HEK293 (cell line): ENCODE data around the gene SMIM38.

Experiments
- CTCF ChIA-PET: fragments of 350-600 bp; formaldehyde crosslinking; extraction: SDS; loops from one replicate; lab custom pipeline; 2021; ENCODE audit warnings: antibody characterized with exemption; lab: Yijun Ruan, JAX
- POLR2A ChIA-PET: fragments of 300-600 bp; formaldehyde crosslinking; extraction: SDS; loops from one replicate; lab custom pipeline; 2020; ENCODE audit warnings: antibody characterized with exemption, inconsistent platforms; lab: Yijun Ruan, JAX
- H3K27ac ChIP-seq: fragments of 200-500 bp; sonication (Bioruptor generic); 2 replicates; pipeline ENCODE4 v1.5.1; 2014; ENCODE audit warnings: low read depth, low read length, control low read depth, inconsistent platforms; ENCODE audit errors: extremely low read depth
- H3K36me3 ChIP-seq, 2 experiments: fragments of 200-500 bp in 1 of 2; sonication (Bioruptor generic) in 1 of 2; 1 replicate in 1 of 2; 2 replicates in 1 of 2; pipeline ENCODE4 v1.5.1; 2014 to 2017; ENCODE audit warnings: inconsistent platforms in 2 of 2, low read length in 2 of 2; ENCODE audit not compliant: control insufficient read depth in 2 of 2, insufficient read depth in 1 of 2
- H3K4me1 ChIP-seq: fragments of 200-500 bp; sonication (Bioruptor generic); 2 replicates; pipeline ENCODE4 v1.5.1; 2014; ENCODE audit warnings: mild to moderate bottlenecking, low read length, inconsistent platforms; ENCODE audit not compliant: control insufficient read depth, insufficient read depth
- H3K4me3 ChIP-seq: 2 replicates; pipeline ENCODE4 v1.5.1; 2011; ENCODE audit warnings: low read depth, mild to moderate bottlenecking, control low read depth, low read length, moderate library complexity
- H3K9me3 ChIP-seq: fragments of 200-500 bp; sonication (Bioruptor generic); 2 replicates; pipeline ENCODE4 v1.5.1; 2014; ENCODE audit warnings: low read depth, low read length, inconsistent platforms; ENCODE audit not compliant: control insufficient read depth, insufficient read depth
- GLIS2 ChIP-seq: fragments of 450-650 bp; formaldehyde crosslinking; IDR thresholded peaks from 2 replicates; pipeline ENCODE4 v1.5.1; 2016; ENCODE audit warnings: missing biosample characterization, missing genetic modification characterization
- ZBTB17 ChIP-seq: fragments of 450-650 bp; formaldehyde crosslinking; IDR thresholded peaks from 2 replicates; pipeline ENCODE4 v1.5.1; 2016; ENCODE audit warnings: missing biosample characterization, missing genetic modification characterization
- ZFHX2 ChIP-seq: fragments of 450-650 bp; formaldehyde crosslinking; conservative IDR thresholded peaks from 2 replicates; pipeline ENCODE4 v1.5.1; 2016; ENCODE audit warnings: missing biosample characterization, missing genetic modification characterization
- ZFP41 ChIP-seq: fragments of 450-650 bp; formaldehyde crosslinking; IDR thresholded peaks from 2 replicates; pipeline ENCODE4 v1.5.1; 2016; ENCODE audit warnings: missing biosample characterization, missing genetic modification characterization, borderline replicate concordance
- ZIC2 ChIP-seq: fragments of 450-650 bp; formaldehyde crosslinking; IDR thresholded peaks from 2 replicates; pipeline ENCODE4 v1.5.1; 2016; ENCODE audit warnings: missing biosample characterization, missing genetic modification characterization
- ZNF211 ChIP-seq: fragments of 450-650 bp; formaldehyde crosslinking; IDR thresholded peaks from 2 replicates; pipeline ENCODE4 v1.5.1; 2016; ENCODE audit warnings: low read depth, missing biosample characterization, missing genetic modification characterization
- ZNF214 ChIP-seq: fragments of 450-650 bp; formaldehyde crosslinking; IDR thresholded peaks from 2 replicates; pipeline ENCODE4 v1.5.1; 2017; ENCODE audit warnings: missing biosample characterization, mild to moderate bottlenecking, missing genetic modification characterization, borderline replicate concordance
- ZNF366 ChIP-seq: fragments of 450-650 bp; formaldehyde crosslinking; conservative IDR thresholded peaks from 2 replicates; pipeline ENCODE4 v1.5.1; 2016; ENCODE audit warnings: missing biosample characterization, missing genetic modification characterization
- ZNF391 ChIP-seq: fragments of 450-650 bp; formaldehyde crosslinking; IDR thresholded peaks from 2 replicates; pipeline ENCODE4 v1.5.1; 2016; ENCODE audit warnings: low read depth, missing biosample characterization, missing genetic modification characterization, borderline replicate concordance
- ZNF404 ChIP-seq: fragments of 450-650 bp; formaldehyde crosslinking; IDR thresholded peaks from 2 replicates; pipeline ENCODE4 v1.5.1; 2017; ENCODE audit warnings: missing biosample characterization, missing genetic modification characterization
- ZNF433 ChIP-seq: fragments of 450-650 bp; formaldehyde crosslinking; IDR thresholded peaks from 2 replicates; pipeline ENCODE4 v1.5.1; 2016; ENCODE audit warnings: missing biosample characterization, missing genetic modification characterization, low read depth
- ZNF626 ChIP-seq: fragments of 450-650 bp; sonication (Bioruptor Pico); formaldehyde crosslinking; IDR thresholded peaks from 2 replicates; pipeline ENCODE4 v1.5.1; 2018; ENCODE audit warnings: missing biosample characterization, missing genetic modification characterization, inconsistent platforms
- ZNF670 ChIP-seq: fragments of 450-650 bp; formaldehyde crosslinking; IDR thresholded peaks from 2 replicates; pipeline ENCODE4 v1.5.1; 2016; ENCODE audit warnings: missing biosample characterization, missing genetic modification characterization, low read depth
- ZNF701 ChIP-seq: fragments of 450-650 bp; formaldehyde crosslinking; IDR thresholded peaks from 2 replicates; pipeline ENCODE4 v1.5.1; 2016; ENCODE audit warnings: missing biosample characterization, missing genetic modification characterization
- ZNF747 ChIP-seq: fragments of 450-650 bp; formaldehyde crosslinking; IDR thresholded peaks from 2 replicates; pipeline ENCODE4 v1.5.1; 2016; ENCODE audit warnings: missing biosample characterization, missing genetic modification characterization
- ZNF837 ChIP-seq: fragments of 450-650 bp; formaldehyde crosslinking; IDR thresholded peaks from 2 replicates; pipeline ENCODE4 v1.5.1; 2016; ENCODE audit warnings: missing biosample characterization, missing genetic modification characterization
- TF ChIP-seq, protein P1 (sequence below): fragments of 450-650 bp; formaldehyde crosslinking; IDR thresholded peaks from 2 replicates; pipeline ENCODE4 v1.5.1; 2016; ENCODE audit warnings: missing biosample characterization, missing genetic modification characterization
- TF ChIP-seq, protein P2 (sequence below): fragments of 450-650 bp; formaldehyde crosslinking; IDR thresholded peaks from 2 replicates; pipeline ENCODE4 v1.5.1; 2016; ENCODE audit warnings: missing biosample characterization, missing genetic modification characterization
- TF ChIP-seq, protein P3 (sequence below): fragments of 450-650 bp; formaldehyde crosslinking; IDR thresholded peaks from 2 replicates; pipeline ENCODE4 v1.5.1; 2017; ENCODE audit warnings: missing biosample characterization, missing genetic modification characterization

Gene SMIM38

DNA sequence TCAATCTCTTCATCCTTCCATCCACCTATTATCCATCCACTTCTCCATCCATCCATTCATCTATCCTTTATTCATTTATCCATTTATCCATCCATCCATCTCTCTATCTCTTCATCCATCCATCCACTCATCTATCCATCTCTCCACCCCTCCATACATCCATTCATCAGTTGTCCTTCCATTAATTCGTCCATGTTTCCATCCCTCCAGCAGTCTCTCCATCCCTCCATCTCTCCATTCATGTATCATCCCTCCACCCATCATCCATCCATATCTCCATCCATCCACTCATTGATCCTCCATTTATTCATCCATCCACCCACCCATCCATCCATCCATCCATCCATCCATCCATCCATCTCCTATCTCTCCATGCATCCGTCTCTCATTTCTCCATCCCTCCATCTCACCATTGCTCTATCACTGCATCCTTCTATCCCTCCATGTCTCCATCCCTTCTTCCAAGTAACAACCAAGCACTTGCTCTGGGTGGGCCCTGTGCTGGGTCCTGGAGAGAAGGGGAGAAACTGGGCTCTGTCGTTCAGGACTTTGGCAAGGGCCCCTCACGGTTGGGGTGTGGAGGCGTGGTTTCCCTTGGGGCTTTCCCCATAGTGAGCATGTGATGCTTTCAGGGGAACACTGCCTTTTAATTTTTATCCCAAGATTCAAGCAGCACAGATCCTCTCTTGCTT, 43.3 kb downstream of the SMIM38 start:
- ChIA-PET CTCF (no interaction called here), POLR2A (no interaction called here)
- peak; percentile 88 for TF ChIP-seq ZBTB17 (tag by site-specific recombination)
- no peak for TF ChIP-seq ZNF670 (tag by site-specific recombination)
- TF ChIP-seq ZFP41 (tag by site-specific recombination) = no peak
- peak; percentile 97 for TF ChIP-seq ZNF366
- H3K9me3 ChIP-seq = no peaks in the 10 kb centered on the region
- H3K27ac ChIP-seq = no peak overlapping the region
- no peaks in the 10 kb centered on the region for H3K4me1 ChIP-seq
- H3K36me3 ChIP-seq = no peaks in the 10 kb centered on the region
- no peak overlapping the region for H3K4me3 ChIP-seq

DNA sequence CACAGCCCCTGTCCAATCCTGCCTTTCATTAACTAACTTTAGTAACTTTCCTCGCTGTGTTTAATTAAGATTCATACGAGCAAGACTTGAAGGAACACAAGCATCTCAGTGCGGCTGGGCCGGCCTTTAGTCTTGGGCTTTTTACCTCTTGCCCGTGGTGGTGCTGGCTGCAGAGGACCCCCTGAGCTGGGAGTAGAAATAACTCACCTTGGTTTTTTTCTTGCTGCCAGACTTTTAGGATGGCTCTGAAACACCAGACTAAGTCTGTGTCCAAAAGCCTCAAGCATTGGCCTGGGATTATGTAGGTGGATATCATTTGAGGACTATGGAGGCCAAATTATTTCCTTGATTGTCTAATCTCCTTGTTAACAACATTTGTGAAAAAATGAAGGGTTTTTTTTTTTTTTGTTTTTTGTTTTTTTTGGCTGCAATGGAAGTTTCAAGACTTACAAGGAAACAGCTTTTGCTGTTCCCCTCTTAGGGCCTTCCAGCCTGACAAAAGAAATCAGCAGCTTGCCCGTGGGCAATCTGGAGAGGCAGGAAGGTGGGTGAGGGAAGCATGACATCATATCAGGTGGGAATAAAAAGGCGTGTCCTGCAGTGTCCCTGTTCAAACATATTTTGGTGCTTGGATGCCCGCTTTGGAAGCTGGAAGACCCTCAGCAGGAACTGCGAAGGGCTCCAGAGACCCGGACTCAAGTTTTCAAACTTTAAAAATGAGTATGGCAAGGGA, 44.0 kb downstream of the SMIM38 start:
- no peak for TF ChIP-seq ZNF404 (tag by site-specific recombination)
- TF ChIP-seq ZNF391 (tag by site-specific recombination) = no peak
- peak; percentile 49; the same call in 1 of the 2 replicates for TF ChIP-seq ZFHX2
- TF ChIP-seq, protein P1, sequence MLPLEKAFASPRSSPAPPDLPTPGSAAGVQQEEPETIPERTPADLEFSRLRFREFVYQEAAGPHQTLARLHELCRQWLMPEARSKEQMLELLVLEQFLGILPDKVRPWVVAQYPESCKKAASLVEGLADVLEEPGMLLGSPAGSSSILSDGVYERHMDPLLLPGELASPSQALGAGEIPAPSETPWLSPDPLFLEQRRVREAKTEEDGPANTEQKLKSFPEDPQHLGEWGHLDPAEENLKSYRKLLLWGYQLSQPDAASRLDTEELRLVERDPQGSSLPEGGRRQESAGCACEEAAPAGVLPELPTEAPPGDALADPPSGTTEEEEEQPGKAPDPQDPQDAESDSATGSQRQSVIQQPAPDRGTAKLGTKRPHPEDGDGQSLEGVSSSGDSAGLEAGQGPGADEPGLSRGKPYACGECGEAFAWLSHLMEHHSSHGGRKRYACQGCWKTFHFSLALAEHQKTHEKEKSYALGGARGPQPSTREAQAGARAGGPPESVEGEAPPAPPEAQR (tag by site-specific recombination) = no peak
- no peak for TF ChIP-seq ZNF211
- TF ChIP-seq ZNF701 = no peak
- no peak for TF ChIP-seq ZNF433 (tag by site-specific recombination)
- H3K27ac ChIP-seq = no peak overlapping the region
- no peaks in the 10 kb centered on the region for H3K36me3 ChIP-seq
- H3K4me3 ChIP-seq = no peak overlapping the region
- POLR2A ChIA-PET = no interaction called here
- CTCF ChIA-PET = interaction anchor here (0.8 kb wide), 1 partner anchor 90 kb away, joined by 3 read pairs; no protein-coding TSS in a partner anchor
- H3K9me3 ChIP-seq = no peaks in the 10 kb centered on the region
- H3K4me1 ChIP-seq = no peaks in the 10 kb centered on the region

DNA sequence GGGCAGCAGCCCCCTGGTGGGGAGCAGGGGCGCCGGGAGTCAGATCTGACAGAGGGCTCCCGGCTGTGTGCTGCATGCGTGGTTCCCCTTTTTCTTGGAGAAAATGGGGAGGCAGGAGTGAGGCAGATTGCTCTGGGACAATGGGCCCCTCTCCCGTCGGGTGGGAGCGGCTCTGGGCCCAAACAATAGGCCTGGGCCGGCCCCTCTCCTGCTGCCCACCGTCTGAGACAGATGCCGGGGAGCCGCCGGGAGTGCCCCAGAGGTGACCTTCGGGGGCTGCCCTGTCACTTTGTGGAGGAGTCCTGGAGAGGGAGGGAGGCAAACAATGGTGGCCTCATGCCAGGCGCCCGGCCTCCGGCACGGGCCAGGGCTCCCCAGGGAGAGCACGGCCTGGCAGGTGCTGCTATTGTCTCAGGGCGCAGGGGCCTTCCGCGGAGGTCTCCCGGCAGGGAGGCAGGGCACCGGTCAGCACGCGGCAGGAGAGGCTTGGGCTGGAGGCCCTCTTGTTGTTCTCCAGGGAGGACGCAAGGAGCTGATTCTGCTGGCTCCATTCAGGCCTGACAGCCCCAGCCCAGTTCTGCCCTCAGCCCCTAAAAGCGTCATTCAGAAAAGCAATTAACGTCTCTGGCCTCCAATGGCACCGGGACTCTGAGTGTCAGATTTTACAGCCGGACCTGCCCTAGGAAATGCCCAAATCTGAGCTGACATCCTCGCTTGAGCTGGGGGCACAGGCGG, 44.8 kb downstream of the SMIM38 start:
- Histone ChIP-seq H3K4me3 (no peak overlapping the region), H3K9me3 (no peaks in the 10 kb centered on the region), H3K4me1 (no peaks in the 10 kb centered on the region), H3K27ac (no peak overlapping the region), H3K36me3 (no peaks in the 10 kb centered on the region)
- CTCF ChIA-PET = interaction anchor here (0.6 to 1.0 kb wide), 3 partner anchors 89 to 470 kb away, joined by 3 read pairs; no protein-coding TSS in a partner anchor
- POLR2A ChIA-PET = no interaction called here
- no peak for TF ChIP-seq GLIS2
- peak; percentile 55 for TF ChIP-seq ZIC2 (tag by site-specific recombination)

DNA sequence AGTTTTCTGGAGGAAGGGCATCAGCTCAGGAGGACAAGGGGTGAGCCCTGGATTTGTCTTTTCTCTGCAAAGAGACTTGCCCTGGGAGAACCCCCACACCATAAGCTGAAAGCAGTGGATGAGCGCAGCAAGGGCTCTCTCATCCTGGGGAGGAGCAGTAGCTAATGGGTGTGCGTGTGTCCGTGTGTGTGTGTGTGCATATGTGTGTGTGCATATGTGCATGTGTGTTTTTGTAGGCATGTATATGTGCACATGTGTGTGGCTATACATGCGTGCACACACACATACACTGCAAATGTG, 45.3 kb downstream of the SMIM38 start:
- ChIA-PET POLR2A (no interaction called here), CTCF (interaction anchor here (0.6 to 1.0 kb wide), 2 partner anchors 224 to 470 kb away, joined by 3 read pairs; no protein-coding TSS in a partner anchor)
- no peaks in the 10 kb centered on the region for H3K9me3 ChIP-seq
- no peak overlapping the region for H3K4me3 ChIP-seq
- H3K36me3 ChIP-seq = no peaks in the 10 kb centered on the region
- H3K4me1 ChIP-seq = no peaks in the 10 kb centered on the region
- H3K27ac ChIP-seq = no peak overlapping the region
- TF ChIP-seq ZNF626 (tag by site-specific recombination) (no peak), ZNF214 (tag by site-specific recombination) (no peak), ZNF747 (tag by site-specific recombination) (no peak), ZFHX2 (no peak), ZNF837 (tag by site-specific recombination) (no peak), ZNF404 (tag by site-specific recombination) (no peak)
- TF ChIP-seq, protein P2, sequence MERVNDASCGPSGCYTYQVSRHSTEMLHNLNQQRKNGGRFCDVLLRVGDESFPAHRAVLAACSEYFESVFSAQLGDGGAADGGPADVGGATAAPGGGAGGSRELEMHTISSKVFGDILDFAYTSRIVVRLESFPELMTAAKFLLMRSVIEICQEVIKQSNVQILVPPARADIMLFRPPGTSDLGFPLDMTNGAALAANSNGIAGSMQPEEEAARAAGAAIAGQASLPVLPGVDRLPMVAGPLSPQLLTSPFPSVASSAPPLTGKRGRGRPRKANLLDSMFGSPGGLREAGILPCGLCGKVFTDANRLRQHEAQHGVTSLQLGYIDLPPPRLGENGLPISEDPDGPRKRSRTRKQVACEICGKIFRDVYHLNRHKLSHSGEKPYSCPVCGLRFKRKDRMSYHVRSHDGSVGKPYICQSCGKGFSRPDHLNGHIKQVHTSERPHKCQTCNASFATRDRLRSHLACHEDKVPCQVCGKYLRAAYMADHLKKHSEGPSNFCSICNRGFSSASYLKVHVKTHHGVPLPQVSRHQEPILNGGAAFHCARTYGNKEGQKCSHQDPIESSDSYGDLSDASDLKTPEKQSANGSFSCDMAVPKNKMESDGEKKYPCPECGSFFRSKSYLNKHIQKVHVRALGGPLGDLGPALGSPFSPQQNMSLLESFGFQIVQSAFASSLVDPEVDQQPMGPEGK (tag by site-specific recombination) = no peak
- TF ChIP-seq, protein P3, sequence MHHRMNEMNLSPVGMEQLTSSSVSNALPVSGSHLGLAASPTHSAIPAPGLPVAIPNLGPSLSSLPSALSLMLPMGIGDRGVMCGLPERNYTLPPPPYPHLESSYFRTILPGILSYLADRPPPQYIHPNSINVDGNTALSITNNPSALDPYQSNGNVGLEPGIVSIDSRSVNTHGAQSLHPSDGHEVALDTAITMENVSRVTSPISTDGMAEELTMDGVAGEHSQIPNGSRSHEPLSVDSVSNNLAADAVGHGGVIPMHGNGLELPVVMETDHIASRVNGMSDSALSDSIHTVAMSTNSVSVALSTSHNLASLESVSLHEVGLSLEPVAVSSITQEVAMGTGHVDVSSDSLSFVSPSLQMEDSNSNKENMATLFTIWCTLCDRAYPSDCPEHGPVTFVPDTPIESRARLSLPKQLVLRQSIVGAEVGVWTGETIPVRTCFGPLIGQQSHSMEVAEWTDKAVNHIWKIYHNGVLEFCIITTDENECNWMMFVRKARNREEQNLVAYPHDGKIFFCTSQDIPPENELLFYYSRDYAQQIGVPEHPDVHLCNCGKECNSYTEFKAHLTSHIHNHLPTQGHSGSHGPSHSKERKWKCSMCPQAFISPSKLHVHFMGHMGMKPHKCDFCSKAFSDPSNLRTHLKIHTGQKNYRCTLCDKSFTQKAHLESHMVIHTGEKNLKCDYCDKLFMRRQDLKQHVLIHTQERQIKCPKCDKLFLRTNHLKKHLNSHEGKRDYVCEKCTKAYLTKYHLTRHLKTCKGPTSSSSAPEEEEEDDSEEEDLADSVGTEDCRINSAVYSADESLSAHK (tag by site-specific recombination) = no peak
